Ecto neural progenitor cell (in vitro differentiated cells): ENCODE results near the gene LSM3.

Source experiments
- DNase-seq: peaks from one replicate; pipeline ENCODE4 v3.0.0-alpha.2; 2018; ENCODE audit warnings: low spot score

LSM3 gene

GRCh38 chr3:14241716-14242115, 63.1 kb downstream of the LSM3 start:
- DNase-seq = no peak

- DNase-seq = no peak
Measured at GRCh38 chr3:14242490-14243311, 64.1 kb downstream of the LSM3 start.

GRCh38 chr3:14243782-14244181, 65.2 kb downstream of the LSM3 start:
- DNase-seq = no peak

GRCh38 chr3:14244521-14245247, 66.1 kb downstream of the LSM3 start:
- DNase-seq = no peak

GRCh38 chr3:14245248-14245639, 66.6 kb downstream of the LSM3 start:
- no peak for DNase-seq

GRCh38 chr3:14245822-14246221, 67.2 kb downstream of the LSM3 start:
- no peak for DNase-seq

- DNase-seq = no peak
Measured at GRCh38 chr3:14246414-14246813, 67.8 kb downstream of the LSM3 start.

- no peak for DNase-seq
Measured at GRCh38 chr3:14248477-14248848, 69.8 kb downstream of the LSM3 start.

- no peak for DNase-seq
Measured at GRCh38 chr3:14248849-14249523, 70.4 kb downstream of the LSM3 start.
